NCI-H510A treated with DMSO at 0.1 percent for 48 hours (cell line): Measurements from ENCODE around the gene OLFML1.

Experiments used
- DNase-seq: peaks from one replicate; lab custom pipeline; 2025; lab: John Stamatoyannopoulos, UW

The OLFML1 gene

GRCh38 chr11:7480113-7480512, 5.2 kb upstream of the OLFML1 start:
- DNase-seq = no peak

- no peak for DNase-seq
These were observed 1.2 kb upstream of the OLFML1 start for GRCh38 chr11:7484131-7484530.

- no peak for DNase-seq
These were observed 661 bp upstream of the OLFML1 start for GRCh38 chr11:7484645-7485044.

- DNase-seq = no peak
These were observed 933 bp downstream of the OLFML1 start for GRCh38 chr11:7486098-7486780.

- DNase-seq = no peak
These were observed 1.5 kb downstream of the OLFML1 start for GRCh38 chr11:7486781-7487140.

- DNase-seq = no peak
These were observed 2.1 kb downstream of the OLFML1 start for GRCh38 chr11:7487360-7487759.

GRCh38 chr11:7488681-7489080, 3.4 kb downstream of the OLFML1 start:
- DNase-seq = no peak

GRCh38 chr11:7489376-7489775, 4.1 kb downstream of the OLFML1 start:
- no peak for DNase-seq

- no peak for DNase-seq
These were observed 4.7 kb downstream of the OLFML1 start for GRCh38 chr11:7490054-7490453.

- no peak for DNase-seq
These were observed 5.2 kb downstream of the OLFML1 start for GRCh38 chr11:7490535-7490934.

- no peak for DNase-seq
These were observed 6.9 kb downstream of the OLFML1 start for GRCh38 chr11:7492253-7492652.

GRCh38 chr11:7493670-7494069, 8.4 kb downstream of the OLFML1 start:
- no peak for DNase-seq

- no peak for DNase-seq
These were observed 8.9 kb downstream of the OLFML1 start for GRCh38 chr11:7494086-7494745.

- no peak for DNase-seq
These were observed 10.7 kb downstream of the OLFML1 start for GRCh38 chr11:7495882-7496551.

- no peak for DNase-seq
These were observed 12.9 kb downstream of the OLFML1 start for GRCh38 chr11:7498193-7498592.

- no peak for DNase-seq
These were observed 13.8 kb downstream of the OLFML1 start for GRCh38 chr11:7499081-7499480.

- DNase-seq = no peak
These were observed 14.9 kb downstream of the OLFML1 start for GRCh38 chr11:7500251-7500650.

GRCh38 chr11:7501251-7501650, 15.9 kb downstream of the OLFML1 start:
- no peak for DNase-seq

GRCh38 chr11:7501894-7502293, 16.6 kb downstream of the OLFML1 start:
- no peak for DNase-seq

- DNase-seq = no peak
These were observed 20.9 kb downstream of the OLFML1 start for GRCh38 chr11:7506243-7506642.

GRCh38 chr11:7508087-7508486, 22.8 kb downstream of the OLFML1 start:
- DNase-seq = no peak

- no peak for DNase-seq
These were observed 24.7 kb downstream of the OLFML1 start for GRCh38 chr11:7509966-7510365.

GRCh38 chr11:7511401-7511800, 26.1 kb downstream of the OLFML1 start:
- DNase-seq = peak; percentile 25
